Upper lobe of left lung (tissue), 6 donors: ENCODE measurements around the gene TMEM165. TPM values are rescaled to one million over a fixed set of nuclear protein-coding genes. Genes with fewer than 3 reads are reported as not detected.
A peak's percentile ranks its signal among the peaks of the same experiment; 100 is the strongest.
"Not testable (repeated sequence)": the region's sequence is repeated elsewhere in the genome, so short reads cannot be mapped to it uniquely, and the experiment has no call there.

Source experiments
- ATAC-seq, 2 donors: fragments of 200-7000 bp; cut with Tn5 transposase; one replicate each; pipeline ENCODE4 v1.9.1; 2022; ENCODE audit warnings: mild to moderate bottlenecking in 2 of 2, moderate library complexity in 2 of 2; ENCODE audit not compliant: low FRiP score in 2 of 2
- DNase-seq, 2 donors: peaks; one replicate each; pipeline ENCODE4 v3.0.0-alpha.2; 2019 to 2020
- H3K27ac ChIP-seq, 4 donors: fragments of 200-600 bp; sonication (generic); one replicate each; pipeline ENCODE4 v1.5.1; 2016 to 2019
- H3K27me3 ChIP-seq, 4 donors: fragments of 200-600 bp; sonication (generic); one replicate each; pipeline ENCODE4 v1.5.1; 2017 to 2019
- H3K36me3 ChIP-seq, 4 donors: fragments of 200-600 bp; sonication (generic); one replicate each; pipeline ENCODE4 v1.5.1; 2016 to 2019
- H3K4me1 ChIP-seq, 4 donors: fragments of 200-600 bp; sonication (generic); one replicate each; pipeline ENCODE4 v1.5.1; 2018 to 2019
- H3K4me3 ChIP-seq, 4 donors: fragments of 200-600 bp; sonication (generic); one replicate each; pipeline ENCODE4 v1.5.1; 2017 to 2019; ENCODE audit warnings: mild to moderate bottlenecking in 2 of 4, moderate library complexity in 1 of 4
- H3K9me3 ChIP-seq, 4 donors: fragments of 200-600 bp; sonication (generic); one replicate each; pipeline ENCODE4 v1.5.1; 2018 to 2019
- EP300 ChIP-seq, 4 donors: sonication (generic); formaldehyde crosslinking; IDR thresholded peaks; one replicate each; pipeline ENCODE4 v1.5.1; 2017; ENCODE audit warnings: antibody characterized with exemption in 4 of 4, control low read depth in 2 of 4
- POLR2A ChIP-seq, 4 donors: fragments of 450-650 bp; IDR thresholded peaks; one replicate each; pipeline ENCODE4 v1.5.1; 2016 to 2017; ENCODE audit warnings: antibody characterized with exemption in 4 of 4, mild to moderate bottlenecking in 2 of 4
- POLR2AphosphoS5 ChIP-seq, 2 donors: sonication (generic); formaldehyde crosslinking; IDR thresholded peaks; one replicate each; pipeline ENCODE4 v1.5.1; 2017; ENCODE audit warnings: antibody characterized with exemption in 2 of 2
- WGBS, 2 donors: methylation state at CpG; one replicate each; pipeline ENCODE4 v1.1.5; 2017 to 2018; 5-methylcytosine and 5-hydroxymethylcytosine counted together
- total RNA-seq, 6 donors: library from RNA; depleted of rRNA in 4 of 6; stranded (reverse); fragments of >200 nt in 4 of 6; gene quantifications; one replicate each; pipeline versions ENCODE4 v1.1.0 to v1.2.1, GENCODE V29; 2016 to 2021
- TF ChIP-seq, protein P1 (sequence below), 6 experiments: fragments of 450-650 bp in 4 of 6; fragments of 200-600 bp in 2 of 6; sonication (generic) in 2 of 6; IDR thresholded peaks; one replicate each; pipeline ENCODE4 v1.5.1; 2016 to 2019; ENCODE audit warnings: antibody characterized with exemption in 6 of 6
- donor health status: DM: no; HTN: no; CAD: no; lungs with moderate emphysema.
- donor health status: DM: no; HTN: yes; CAD: no; lungs with severe emphysema.

Gene TMEM165
- total RNA-seq, 6 donors from 2014 or later: 118 to 312 (median 231) TPM

- TF ChIP-seq, protein P1, sequence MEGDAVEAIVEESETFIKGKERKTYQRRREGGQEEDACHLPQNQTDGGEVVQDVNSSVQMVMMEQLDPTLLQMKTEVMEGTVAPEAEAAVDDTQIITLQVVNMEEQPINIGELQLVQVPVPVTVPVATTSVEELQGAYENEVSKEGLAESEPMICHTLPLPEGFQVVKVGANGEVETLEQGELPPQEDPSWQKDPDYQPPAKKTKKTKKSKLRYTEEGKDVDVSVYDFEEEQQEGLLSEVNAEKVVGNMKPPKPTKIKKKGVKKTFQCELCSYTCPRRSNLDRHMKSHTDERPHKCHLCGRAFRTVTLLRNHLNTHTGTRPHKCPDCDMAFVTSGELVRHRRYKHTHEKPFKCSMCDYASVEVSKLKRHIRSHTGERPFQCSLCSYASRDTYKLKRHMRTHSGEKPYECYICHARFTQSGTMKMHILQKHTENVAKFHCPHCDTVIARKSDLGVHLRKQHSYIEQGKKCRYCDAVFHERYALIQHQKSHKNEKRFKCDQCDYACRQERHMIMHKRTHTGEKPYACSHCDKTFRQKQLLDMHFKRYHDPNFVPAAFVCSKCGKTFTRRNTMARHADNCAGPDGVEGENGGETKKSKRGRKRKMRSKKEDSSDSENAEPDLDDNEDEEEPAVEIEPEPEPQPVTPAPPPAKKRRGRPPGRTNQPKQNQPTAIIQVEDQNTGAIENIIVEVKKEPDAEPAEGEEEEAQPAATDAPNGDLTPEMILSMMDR (IDR thresholded peaks at IDR 0.05): no peak
- TF ChIP-seq POLR2AphosphoS5 (IDR thresholded peaks at IDR 0.05) (no peak), EP300 (IDR thresholded peaks at IDR 0.05) (no peak)
Observed at GRCh38 chr4:55348466-55348865, 47.3 kb upstream of the TMEM165 start.

GRCh38 chr4:55350870-55351269, 44.9 kb upstream of the TMEM165 start:
- H3K9me3 ChIP-seq, ATAC-seq, H3K36me3 ChIP-seq, H3K27me3 ChIP-seq, H3K27ac ChIP-seq, DNase-seq, H3K4me3 ChIP-seq: not testable (repeated sequence)
- peaks cover 20 to 31% (median 28%) of the 10 kb centered on the region in 4 donors for H3K4me1 ChIP-seq
- 93 to 96% methylated on average over 10 of the region's 10 CpGs for WGBS, 2 donors

More at GRCh38 chr4:55348466-55348865, 47.3 kb upstream of the TMEM165 start:
- H3K36me3 ChIP-seq: no peaks in the 10 kb centered on the region
- WGBS, 2 donors: 63 to 64% methylated on average over 3 of the region's 3 CpGs
- H3K9me3 ChIP-seq: no peaks in the 10 kb centered on the region
- ATAC-seq (no peak), DNase-seq (no peak)
- no peak overlapping the region for H3K27ac ChIP-seq
- H3K4me1 ChIP-seq: peaks cover 20 to 37% (median 31%) of the 10 kb centered on the region in 4 donors
- no peak overlapping the region for H3K4me3 ChIP-seq
- no peaks in the 10 kb centered on the region for H3K27me3 ChIP-seq

GRCh38 chr4:55351824-55352223, 43.9 kb upstream of the TMEM165 start:
- H3K9me3 ChIP-seq: no peaks in the 10 kb centered on the region
- H3K36me3 ChIP-seq: peaks cover 0 to 5% (median 0%) of the 10 kb centered on the region in 4 donors
- H3K27me3 ChIP-seq: no peaks in the 10 kb centered on the region
- ATAC-seq: no peak
- TF ChIP-seq POLR2AphosphoS5 (IDR thresholded peaks at IDR 0.05) (no peak), EP300 (IDR thresholded peaks at IDR 0.05) (no peak), POLR2A (IDR thresholded peaks at IDR 0.05) (no peak)
- TF ChIP-seq, protein P1 (IDR thresholded peaks at IDR 0.05): no peak
- H3K4me1 ChIP-seq: peaks cover 19 to 32% (median 28%) of the 10 kb centered on the region in 4 donors
- H3K4me3 ChIP-seq: no peak overlapping the region
- DNase-seq: no peak
- H3K27ac ChIP-seq: no peak overlapping the region

DNA sequence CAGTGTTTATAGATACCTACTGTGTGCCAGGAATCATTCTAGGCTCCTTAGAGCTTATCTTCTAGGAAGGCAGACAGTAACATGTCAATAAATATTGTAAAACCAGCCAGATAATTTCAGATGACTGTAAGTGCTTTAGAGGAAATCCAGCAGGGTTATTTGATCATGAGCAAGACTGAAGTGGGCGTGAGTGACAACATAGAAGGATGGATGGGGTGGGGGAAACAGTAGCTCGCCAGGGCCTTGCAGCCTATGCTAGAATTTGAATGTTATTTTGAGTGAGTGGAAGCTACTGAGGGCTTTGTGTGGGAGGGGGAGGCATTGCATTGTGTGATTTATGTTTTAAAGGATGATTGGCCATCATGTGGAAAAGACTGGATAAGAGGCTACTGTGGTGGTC, 43.0 kb upstream of the TMEM165 start:
- ATAC-seq (no peak), DNase-seq (no peak)
- Histone ChIP-seq H3K4me1 (peaks cover 12 to 29% (median 23%) of the 10 kb centered on the region in 4 donors), H3K36me3 (peaks cover 0 to 5% (median 0%) of the 10 kb centered on the region in 4 donors), H3K9me3 (no peaks in the 10 kb centered on the region), H3K27ac (no peak overlapping the region), H3K4me3 (no peak overlapping the region), H3K27me3 (no peaks in the 10 kb centered on the region)
- 91 to 94% methylated on average over 2 of the region's 2 CpGs for WGBS, 2 donors
- TF ChIP-seq POLR2A (IDR thresholded peaks at IDR 0.05) (no peak), POLR2AphosphoS5 (IDR thresholded peaks at IDR 0.05) (no peak), EP300 (IDR thresholded peaks at IDR 0.05) (no peak)
- TF ChIP-seq, protein P1 (IDR thresholded peaks at IDR 0.05): no peak

DNA sequence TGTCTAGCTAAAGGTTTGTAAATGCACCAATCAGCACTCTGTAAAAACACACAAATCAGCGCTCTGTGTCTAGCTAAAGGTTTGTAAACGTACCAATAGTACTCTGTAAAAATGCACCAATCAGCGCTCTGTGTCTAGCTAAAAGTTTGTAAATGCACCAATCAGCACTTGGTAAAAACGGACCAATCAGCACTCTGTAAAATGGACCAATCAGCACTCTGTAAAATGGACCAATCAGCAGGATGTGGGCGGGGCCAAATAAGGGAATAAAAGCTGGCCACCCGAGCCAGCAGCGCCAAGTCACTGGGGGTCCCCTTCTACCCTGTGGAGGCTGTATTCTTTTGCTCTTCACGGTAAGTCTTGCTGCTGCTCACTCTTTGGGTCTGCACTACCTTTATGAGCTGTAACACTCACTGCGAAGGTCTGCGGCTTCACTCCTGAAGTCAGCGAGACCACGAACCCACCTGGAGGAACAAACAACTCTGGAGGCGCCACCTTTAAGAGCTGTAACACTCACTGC, 42.5 kb upstream of the TMEM165 start:
- H3K4me3 ChIP-seq, ATAC-seq, H3K27me3 ChIP-seq, H3K9me3 ChIP-seq, H3K27ac ChIP-seq, H3K36me3 ChIP-seq: not testable (repeated sequence)
- DNase-seq: peak in 1 of 2 donors; percentile 17
- H3K4me1 ChIP-seq: peaks cover 8 to 33% (median 23%) of the 10 kb centered on the region in 4 donors
- WGBS, 2 donors: 91 to 98% methylated on average over 13 of the region's 13 CpGs

DNA sequence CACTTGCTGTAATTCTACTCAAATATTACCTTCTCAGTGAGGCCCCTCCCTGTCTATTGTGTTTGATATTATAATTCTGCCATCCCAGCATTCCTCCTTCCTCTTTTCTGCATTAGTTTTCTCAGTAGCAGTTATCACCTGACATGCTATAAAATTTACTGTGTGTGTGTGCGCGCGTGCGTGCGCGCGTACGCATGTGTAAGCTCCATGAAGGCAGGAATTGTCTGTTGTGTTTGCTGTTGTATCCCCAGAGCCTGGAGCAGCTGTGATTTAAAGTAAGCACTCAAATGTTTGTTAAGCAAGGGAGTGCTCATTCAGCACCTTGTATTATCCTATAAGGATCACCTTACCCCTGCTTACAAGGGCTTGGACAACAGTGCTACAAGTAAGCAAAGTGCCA, 41.1 kb upstream of the TMEM165 start:
- 89 to 97% methylated on average over 8 of the region's 8 CpGs for WGBS, 2 donors

More for the DNA sequence above, 41.1 kb upstream of the TMEM165 start:
- Histone ChIP-seq H3K27me3 (no peaks in the 10 kb centered on the region), H3K9me3 (no peaks in the 10 kb centered on the region), H3K36me3 (peaks cover 0 to 5% (median 0%) of the 10 kb centered on the region in 4 donors), H3K4me1 (peaks cover 3 to 42% (median 31%) of the 10 kb centered on the region in 4 donors), H3K27ac (peak overlapping the region in 1 of 4 donors; percentile 30), H3K4me3 (no peak overlapping the region)
- TF ChIP-seq POLR2A (IDR thresholded peaks at IDR 0.05) (no peak), POLR2AphosphoS5 (IDR thresholded peaks at IDR 0.05) (no peak), EP300 (IDR thresholded peaks at IDR 0.05) (no peak)
- TF ChIP-seq, protein P1 (IDR thresholded peaks at IDR 0.05): no peak
- peak in 1 of 2 donors; percentile 41 for DNase-seq
- ATAC-seq: no peak
